Superior temporal gyrus (tissue), 1 donor: Measurements from ENCODE around the gene METTL6.
"Not testable (repeated sequence)": the region's sequence is repeated elsewhere in the genome, so short reads cannot be mapped to it uniquely, and the experiment has no call there.

ENCODE experiments used
- DNase-seq: peaks from one replicate; pipeline ENCODE4 v3.0.0-alpha.2; 2016; ENCODE audit errors: extremely low spot score

The METTL6 gene

GRCh38 chr3:15368561-15369135 lies 58.7 kb downstream of the METTL6 start:
- DNase-seq, result no peak

- DNase-seq, result no peak
Measured at GRCh38 chr3:15367059-15367458, 60.3 kb downstream of the METTL6 start.

- DNase-seq, result not testable (repeated sequence)
Measured at GRCh38 chr3:15364078-15364477, 63.3 kb downstream of the METTL6 start.

GRCh38 chr3:15361494-15362214 lies 65.7 kb downstream of the METTL6 start:
- DNase-seq, result no peak

- no peak for DNase-seq
Measured at GRCh38 chr3:15360788-15361493, 66.4 kb downstream of the METTL6 start.
